ENCODE results near the gene SREBF2.

The SREBF2 gene

DNA sequence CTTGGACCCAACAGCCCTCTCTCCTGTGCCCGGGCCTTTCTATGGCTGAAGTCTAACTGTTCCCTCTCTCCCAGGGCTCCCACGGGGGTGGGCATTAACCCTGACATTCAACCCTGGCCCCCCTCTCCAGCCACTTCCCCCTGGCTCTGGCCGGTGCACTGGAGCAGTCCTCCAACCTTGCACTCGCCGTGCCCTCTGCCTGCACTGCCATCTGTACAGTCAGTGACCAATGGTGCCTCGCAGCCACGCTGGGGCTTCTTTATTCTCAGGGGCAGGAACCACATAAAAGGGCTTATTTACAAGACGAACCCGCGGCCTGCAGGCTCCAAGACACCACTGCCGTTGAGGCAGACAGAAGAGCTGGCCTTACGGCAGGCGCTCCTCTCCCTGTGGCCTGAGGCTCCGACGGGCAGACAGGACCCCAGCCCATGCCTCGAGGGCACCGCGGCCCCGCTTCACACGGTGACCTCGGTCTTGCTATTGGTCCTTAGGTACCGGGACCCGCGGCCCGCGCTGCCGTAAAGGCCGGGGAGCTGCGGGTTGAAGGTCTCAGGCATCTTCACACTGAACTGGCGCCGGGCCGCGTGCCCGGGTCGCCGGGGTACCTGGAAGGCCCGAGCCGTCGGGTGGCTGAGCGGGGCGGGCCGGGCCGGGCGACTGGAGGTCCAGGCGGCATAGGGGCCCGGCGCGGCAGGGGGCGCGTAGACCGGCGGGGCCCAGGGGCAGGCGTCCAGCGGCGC is 76.6 kb downstream of the SREBF2 start:
- DNase-seq = no peak

DNA sequence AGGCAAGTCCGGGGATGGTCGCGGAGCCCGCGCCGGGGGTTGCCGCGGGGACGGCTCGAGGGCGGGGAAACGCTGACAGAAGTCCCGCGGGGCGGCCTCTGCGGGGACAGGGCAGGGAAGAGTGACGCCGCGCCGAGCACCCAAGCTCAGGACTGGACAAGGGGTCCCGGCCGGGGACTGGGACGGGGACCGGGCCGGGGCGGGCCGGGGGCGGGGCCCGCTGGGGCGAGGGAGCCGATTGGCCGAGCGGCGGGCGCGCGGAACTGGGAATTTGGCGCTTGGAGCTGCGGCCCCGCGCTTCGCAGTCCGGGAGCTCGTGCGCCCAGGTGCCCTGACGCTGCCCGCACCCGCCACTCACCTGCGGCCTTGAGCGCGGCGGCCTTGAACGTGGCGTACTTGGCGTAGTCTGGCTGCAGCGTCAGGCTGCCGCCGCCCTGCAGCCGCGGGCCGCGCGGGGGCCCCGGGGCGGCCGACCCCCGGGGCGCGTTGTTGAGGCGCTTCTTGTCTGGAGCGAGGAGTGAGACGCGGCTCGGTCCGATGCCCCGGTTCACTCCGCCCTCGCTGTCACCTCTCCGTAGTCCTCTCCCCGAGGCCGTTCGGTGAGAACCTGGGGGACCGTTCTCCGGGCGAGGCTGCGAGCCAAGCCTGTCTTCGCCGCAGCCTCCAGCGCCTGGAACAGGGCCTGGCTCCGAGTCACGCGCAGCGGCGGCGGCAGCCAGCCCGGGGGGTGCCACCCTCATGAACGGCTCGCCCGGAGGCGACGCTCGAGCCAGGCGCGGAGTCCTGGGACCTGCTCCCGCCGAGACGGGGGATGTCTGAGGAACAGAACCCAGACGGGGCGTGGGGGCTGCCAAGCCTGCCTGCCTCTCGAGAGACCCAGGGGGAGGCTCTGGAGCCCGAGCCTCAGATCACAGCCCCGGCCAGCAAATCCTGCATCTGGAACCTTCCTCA is 77.4 kb downstream of the SREBF2 start:
- DNase-seq = peak; percentile 28

DNA sequence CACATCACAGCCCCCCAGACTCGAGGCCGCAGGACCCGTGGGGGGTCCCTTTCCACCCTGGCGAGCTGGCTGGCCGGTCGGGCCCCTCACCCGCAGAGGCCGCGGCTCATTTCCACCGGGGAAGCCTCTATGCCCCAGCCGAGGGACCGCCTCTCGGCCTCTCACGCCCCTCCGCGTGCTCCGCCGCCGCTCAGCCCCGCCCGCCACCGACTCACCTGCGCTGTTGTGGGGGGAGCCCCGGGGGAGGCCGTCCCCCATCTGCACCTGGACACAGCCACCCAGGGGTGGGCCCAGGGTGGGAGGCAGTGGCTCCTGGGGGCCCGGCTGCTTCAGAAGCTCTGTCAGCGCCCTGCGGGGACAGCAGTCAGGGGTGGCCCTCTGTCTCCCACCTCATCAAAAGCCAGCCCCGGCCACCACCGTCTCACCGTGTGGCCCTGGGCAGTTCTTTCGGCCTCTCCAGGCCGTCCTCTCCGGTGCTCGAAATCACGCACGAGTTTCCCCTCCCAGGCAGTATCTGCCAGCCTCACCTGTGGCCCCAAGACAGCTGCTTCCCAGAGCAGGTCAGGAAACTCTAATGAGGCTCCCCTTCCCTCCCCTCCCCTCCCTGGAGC is 78.2 kb downstream of the SREBF2 start:
- DNase-seq = no peak

DNA sequence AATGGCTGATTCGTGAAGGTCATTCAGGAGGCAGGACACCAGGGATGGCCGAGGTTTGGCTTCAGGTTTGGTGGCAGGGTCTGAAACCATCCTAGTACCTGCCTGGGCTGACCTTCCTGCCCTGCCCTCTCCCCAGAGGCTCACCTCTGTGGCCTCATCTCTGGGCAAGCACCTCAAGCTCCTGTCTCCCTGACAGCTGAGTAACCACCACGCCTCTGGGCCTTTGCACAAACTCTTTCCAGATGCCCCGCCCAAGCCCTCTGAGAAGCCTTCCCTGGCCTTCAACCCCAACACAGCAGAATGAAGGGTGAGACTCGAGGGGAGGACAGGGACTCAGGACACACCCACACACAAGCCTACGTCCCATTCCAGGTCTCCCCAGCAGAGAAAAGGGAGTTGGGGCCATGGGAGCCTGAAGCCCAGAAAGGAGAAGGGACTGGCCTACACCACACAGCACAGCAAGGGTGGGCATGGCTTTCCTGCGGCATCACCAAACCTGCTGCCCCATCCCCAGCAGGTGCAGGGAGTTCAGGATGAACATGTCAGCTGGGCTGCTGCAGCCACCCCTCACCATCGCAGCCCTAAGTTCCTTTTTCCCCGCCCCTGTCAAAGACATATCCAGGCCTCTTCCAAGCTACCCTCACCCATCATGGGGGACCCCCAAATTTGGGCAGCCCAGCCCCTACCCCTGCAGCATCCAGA is 79.6 kb downstream of the SREBF2 start:
- no peak for DNase-seq

DNA sequence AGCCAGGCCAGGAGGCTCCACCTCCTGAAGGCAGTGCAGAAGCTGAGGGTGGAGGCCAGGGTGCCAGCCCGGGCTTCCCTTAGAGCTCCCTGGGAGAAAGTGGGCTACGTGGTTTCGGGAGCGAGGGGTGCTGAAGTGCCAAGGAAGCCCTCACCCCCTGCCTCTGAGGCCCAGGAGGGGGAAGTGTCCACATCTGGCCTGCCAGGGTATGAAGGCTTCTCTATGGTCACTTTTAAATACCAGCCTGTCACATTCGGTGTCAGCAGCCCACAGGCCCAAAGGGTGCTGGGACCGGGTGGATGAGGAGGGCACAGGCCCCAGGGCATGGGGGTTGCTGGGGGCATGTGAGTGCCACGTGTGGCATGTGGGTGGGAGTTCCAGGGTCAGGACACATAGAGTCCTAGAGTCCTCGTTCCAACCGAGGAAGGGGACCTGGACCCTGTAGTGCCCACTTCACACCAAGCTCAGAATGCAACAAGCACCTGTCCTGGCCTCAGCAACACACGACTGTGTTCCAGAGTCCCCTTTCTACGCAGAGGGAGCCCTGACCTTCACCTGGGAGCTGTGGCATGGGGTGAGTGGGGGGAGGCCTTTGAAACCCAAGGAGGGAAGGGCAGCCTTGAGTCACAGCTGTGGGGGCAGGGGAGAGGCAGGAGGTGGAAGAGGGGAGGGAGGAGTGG is 80.3 kb downstream of the SREBF2 start:
- DNase-seq = no peak

DNA sequence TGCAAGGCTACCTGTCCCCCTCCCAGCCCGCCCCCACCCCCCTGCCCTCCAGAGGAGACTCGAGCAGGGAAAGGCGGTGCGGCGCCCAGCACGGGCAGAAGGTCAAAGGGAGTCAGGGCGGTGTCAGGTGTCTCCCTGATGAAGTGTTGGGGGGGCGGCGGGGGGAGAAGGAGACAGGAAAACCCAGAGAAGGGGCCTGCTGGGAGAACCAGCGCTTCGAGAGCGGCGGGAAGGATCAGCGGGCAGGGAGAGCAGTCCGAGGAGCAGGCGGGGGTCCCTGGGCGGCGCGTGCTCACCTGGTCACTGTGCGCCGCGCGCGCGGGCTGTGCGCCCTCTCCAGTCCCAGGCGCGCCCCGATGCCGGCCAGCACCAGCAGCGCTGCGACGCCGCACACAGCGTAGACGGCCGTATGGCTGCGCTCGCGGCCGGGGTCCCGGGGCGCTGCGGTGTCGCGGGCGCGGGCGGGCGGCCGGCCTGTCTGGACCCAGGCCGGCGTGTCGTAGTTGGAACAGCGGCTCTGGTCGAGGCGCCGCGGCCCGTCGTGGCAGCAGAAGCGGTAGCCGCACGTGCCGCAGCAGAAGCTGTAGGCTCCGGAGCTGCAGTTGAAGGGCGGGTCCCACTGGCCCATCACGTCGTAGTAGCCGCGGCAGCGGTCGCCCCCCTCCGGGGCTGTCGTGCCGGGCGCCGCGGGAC is 81.1 kb downstream of the SREBF2 start:
- DNase-seq = no peak

DNA sequence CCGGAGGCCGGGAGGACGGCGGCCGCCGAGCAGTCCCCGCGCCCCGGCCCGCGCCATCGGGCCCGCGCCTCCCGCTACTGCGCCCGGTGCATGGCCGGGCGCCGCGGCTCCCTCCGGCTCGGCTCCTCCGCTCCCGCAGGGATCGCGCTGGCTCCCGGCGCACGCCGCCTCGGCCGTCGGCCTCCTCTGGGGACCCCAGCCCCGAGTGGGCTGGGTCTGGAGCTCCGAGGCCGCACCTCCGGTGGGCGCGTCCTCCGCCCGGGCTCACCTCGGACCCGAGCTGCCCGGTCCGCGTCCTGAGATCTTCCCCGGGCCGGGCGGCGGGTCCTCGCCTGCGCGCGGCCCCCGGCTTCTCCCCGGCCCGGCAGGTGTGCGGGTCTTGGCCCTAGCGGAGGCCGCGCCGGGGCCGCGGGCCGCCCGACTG is 81.7 kb downstream of the SREBF2 start:
- DNase-seq = no peak

DNA sequence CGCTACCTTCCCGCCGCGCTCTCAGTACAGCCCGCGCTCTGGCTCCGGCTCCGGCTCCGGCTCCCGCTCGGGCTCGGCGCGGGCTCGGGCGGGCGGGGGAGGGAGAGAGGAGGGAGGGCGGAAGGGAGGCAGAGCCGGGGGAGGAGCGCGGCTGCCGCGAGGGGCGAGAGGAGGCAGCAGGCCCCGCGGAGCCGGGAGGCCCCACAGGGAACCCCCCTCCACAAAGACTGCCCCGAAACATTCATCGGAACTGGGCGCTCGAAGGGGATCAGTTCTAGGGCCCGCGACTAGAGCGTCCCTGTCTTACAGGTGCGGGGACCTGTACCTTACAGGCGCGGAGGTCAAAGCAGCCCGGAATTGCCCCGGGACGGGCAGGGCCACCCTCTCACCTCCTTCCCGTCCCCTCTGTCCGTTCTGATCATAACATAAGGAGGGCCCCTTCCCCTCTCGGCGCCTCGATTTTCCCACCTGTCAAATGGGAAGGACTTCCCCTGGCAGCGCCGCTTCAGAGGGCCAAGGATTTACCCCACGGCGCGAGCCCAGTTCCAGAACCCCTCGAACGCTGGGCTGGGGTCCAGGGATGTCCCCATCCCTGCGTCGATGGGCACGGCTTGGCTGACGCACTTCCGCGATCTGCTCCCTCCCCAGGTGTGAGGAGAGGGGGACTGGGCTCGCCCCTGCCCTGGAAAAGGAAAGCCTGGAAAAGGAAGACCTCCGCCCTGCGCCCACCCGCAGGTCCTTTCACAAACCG is 82.3 kb downstream of the SREBF2 start, which contains the start of gene SHISA8:
TSS of gene SHISA8 (minus strand) at position 40 of the 751 bp plus-strand sequence. CDS start 407 bp downstream, outside the sequence.
- DNase-seq = peak; percentile 50

DNA sequence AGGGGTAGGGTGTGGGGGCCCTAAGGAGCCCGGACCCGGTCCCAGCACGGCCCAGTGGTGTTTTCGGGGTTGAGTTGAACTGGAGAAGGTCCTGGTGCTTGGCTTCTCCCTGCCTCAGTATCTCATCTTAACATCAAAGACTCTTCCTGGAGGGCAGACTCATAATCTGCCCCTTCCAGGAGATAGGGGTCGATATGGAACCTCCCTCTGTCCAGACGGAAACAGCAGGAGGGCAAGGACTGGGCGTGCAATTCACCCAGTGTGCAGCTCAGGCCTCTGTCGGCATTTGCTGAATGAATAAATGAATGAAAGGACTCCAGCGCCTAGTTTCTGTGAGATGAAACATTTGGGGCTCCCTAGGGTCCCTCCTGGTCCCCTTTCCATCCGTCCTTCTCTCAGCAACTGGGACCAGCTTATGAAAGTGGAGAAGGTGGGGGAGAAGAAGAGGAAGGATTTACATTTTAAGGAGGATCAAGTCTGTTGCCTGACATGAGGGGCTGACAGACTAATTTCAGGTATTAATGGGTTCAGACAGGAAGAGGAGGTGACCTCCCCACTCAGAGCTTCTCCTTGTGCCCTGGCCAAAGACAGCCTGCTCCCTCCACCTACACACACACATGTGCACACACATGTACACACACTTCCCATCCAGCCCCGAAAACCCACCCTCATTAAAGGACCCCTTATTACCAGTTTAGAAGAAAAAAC is 83.0 kb downstream of the SREBF2 start:
- no peak for DNase-seq

DNA sequence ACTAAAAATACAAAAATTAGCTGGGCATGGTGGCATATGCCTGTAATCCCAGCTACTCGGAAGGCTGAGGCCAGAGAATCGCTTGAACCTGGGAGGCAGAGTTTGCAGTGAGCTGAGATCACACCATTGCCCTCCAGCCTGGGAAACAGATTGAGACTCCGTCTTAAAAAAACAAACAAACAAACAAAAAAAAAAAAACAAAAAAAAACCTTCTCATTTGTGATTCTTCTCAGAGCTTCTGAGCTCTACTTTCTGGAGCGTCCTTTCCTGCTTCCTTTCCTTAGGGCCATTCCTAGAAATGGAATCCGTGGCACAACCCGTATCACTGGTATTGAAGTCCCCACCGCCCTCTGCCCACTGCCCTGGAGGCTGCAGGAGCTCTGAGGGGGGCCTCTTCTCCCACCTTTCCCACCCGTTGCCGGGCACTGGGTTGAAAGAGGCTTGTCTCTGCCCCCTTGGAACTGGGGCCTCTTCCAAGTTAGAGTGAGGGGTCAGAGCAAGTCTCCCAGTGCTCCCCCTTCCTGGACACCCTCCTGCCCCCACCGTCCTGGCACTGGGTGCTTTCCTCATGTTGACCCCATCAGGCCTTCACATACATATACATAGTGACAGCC is 83.9 kb downstream of the SREBF2 start:
- no peak for DNase-seq

DNA sequence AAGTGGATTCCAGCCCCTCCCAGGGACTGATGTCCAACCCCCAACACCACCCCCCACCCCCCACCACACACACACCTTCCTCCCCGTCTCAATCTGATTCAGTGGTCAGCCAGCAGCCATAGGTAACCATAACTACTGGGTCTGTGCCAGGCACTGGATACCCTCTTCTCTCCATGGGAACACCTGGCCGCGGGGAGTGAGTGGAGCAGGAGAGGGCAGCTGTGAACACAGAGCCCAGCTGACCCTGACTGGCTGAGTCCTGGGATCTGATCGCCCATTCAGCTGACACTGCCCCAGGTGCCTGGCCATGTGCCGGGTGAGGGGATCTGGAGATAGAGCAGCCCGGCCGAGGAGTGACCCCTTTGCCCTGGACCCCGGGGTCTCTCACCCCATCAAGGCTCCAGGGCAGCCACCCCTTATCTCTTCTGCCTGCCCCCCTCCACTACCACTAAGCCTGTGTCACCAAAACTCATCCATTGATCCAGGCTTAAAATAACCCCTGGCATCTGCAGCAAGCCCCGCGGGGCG is 84.5 kb downstream of the SREBF2 start:
- DNase-seq = no peak

DNA sequence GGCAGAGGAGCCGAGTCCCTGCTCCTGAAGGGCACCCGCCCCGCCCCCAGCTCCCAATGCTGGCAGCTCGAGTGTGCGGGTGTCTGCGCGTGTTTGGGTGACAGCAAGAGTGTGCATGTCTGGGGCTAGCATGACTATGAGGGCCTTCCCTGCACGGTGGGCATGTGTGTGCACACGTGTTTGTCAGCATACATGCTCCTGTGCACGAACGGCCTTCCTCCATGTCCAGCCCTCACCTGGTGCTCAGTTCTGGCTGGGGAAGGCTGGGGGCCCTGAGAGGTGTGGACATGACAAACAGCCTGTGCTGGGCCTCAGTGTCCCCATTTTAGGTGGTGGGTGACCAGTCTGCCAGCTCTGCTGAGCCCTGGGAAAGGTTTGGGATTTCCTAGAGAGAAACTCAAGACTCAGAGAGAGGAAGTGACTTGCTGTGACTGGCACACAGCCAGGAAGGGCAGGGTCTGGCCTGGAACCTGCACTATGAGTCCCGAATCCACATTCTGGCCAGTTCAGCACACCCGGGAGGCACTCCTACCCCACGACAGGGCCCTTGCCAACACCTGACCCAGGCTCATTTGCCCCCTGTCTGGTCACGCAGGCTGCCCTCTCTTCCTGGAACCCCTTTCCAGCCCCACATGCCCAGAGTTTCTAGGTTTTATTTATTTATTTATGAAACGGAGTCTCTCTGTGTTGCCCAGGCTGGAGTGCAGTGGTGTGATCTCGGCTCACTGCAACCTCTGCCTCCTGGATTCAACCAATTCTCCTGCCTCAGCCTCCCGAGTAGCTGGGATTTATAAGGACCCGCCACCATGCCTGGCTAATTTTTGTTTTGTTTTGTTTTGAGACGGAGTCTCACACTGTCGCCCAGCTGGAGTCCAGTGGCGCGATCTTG is 85.2 kb downstream of the SREBF2 start:
- no peak for DNase-seq

DNA sequence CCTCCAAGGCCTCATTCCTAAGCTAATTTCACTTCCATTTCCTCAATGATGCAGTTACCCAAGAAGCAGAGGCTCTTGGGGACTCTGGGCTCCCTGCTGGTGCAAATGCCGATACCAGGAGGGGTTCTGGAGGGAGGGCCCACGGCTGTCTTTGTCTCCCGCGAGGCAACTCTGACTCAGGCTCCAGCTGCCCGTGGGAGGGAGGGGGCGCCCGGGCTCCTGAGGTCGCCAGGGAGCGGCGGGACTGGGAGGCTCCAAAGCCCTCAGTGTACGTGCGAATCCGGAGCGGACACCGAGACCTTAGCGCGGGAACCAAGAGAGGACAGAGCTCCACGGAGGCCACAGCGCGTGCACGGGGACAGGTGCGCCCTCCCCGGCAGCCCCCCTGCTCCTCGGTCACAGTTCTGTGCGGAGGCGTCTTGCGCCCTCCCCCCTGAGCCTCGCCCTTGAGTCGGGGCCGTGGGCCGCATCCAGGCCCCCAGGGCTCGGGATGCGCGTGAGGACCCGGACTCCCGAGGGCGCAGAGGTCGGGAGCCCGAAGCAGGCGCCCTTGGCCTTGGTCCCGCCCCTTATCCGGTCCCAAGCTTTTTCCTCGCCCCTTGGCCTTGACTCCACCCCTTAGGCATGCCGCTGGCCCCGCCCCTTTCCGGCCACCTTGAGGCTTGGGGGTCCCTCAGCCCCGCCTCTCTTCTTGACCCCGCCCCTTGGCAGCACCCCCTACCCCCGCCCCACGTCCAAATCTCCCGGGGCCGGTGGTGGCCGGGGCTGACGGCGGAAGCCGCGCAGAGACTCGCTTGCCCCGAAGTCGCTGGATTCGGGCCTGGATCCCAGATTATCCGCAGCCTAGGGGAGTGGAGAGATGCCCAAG is 86.7 kb downstream of the SREBF2 start:
- DNase-seq = no peak

DNA sequence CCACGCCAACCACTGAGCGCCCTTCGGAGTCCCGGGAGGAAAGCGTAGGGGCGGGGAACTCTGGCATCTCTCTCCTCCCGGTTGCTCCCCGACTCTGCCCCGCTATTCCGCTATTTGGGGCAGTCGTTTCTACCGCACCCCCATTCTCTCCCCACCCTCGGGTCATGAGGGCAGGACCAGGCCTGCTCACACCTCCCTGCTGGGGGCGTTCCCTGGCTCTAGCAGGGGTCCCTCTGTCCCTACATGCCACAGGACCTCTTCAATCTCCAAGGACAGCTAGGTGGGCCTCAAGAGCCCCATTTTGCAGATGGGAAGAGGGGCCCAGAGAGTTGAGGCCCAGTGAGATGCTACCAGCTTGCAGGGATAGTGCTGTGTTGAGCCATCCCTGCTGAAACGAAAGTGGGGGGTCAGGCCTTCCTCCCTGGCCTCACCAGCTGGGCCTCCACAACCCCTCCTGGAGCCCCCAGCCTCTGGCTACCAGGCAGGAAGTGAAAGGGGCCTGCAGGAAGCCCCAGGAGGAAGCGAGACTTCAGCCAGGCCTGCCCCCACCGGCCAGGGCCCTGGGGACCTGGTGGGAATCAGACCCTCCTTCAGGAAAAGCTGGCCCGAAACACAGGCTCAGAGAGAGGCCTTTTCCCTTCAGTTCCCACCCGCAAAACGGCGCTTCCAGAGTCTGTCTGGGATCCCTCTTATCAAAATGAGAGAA is 87.5 kb downstream of the SREBF2 start:
- DNase-seq = no peak

DNA sequence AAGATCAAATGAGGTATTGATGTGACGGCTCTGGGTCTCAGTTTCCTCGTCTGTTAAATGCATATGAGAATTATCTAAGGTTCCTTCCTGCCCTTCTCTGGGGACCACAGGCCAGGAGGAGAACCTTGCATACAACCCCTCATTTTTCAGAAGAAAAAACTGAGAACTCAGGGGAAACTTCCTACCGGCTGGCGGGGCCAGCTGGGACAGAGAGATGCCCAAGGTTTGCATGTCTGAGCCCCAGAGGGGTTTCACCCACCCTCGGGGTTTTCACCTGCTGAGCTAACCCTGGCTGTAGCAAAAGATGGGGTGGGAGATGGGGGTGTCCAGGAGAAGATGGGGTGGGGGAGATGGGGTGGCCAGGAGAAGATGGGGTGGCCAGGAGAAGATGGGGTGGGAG is 89.4 kb downstream of the SREBF2 start:
- no peak for DNase-seq

DNA sequence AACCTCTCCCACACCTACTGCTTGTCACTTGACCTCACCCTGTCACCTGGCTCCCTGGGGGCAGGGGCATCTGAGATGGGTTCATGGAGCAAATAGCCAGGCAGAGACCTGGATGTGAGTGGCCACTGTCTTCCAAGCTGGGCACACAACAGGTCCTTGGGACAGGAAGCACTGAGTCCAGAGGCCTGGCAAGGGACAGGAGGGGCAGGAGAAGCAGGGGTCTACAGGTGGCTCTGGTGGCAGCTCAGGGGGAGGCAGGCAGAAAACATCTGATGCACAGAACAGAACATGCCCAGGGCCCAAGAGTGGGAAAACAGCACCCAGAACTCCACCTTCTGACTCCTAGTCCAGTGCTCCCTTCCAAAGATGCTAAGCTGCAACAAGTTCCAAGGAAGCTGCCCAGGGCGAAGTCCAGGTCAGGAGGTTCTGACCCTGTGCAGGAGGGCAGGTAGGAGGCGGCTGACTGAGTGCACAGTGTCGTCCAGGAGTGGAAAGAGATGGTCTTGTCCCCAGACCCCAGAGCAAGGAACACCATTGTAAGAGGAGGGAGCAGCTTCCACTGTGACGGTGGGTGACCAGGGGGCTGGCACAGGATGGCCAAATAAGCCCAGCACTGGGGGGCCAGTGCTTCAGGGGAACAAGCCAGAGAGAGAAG is 90.2 kb downstream of the SREBF2 start:
- no peak for DNase-seq
